GM18858 (cell line): Measurements from ENCODE around the gene SCYGR3.
A peak's percentile ranks its signal among the peaks of the same experiment; 100 is the strongest.

Source experiments
- ATAC-seq: cut with Tn5 transposase; IDR thresholded peaks from one replicate; pipeline ENCODE4 v1.9.1; 2021; ENCODE audit not compliant: unreplicated experiment

The SCYGR3 gene

DNA sequence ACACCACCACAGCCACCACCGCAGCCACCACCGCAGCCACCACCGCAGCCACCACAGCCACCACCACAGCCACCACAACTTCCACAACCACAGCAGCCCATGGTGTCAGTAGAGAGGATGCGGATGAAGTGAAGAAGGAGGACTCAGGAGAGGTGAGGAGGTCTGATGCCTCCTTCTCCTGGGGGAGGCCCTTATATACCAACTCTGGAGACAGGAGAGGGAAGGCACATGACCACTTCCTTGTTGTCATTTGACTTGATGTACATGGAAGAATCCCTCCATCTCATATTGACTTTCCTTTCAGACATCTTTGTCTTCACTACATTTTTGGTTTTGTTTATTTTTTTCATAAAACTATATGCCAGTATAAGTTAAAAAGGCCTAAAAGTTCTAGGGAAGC is at the start of gene SCYGR3:
Gene SCYGR3 (minus strand): TSS at position 101 of the 400 bp plus-strand sequence. CDS start 0 bp downstream, at position 101.
- ATAC-seq, result no peak

DNA sequence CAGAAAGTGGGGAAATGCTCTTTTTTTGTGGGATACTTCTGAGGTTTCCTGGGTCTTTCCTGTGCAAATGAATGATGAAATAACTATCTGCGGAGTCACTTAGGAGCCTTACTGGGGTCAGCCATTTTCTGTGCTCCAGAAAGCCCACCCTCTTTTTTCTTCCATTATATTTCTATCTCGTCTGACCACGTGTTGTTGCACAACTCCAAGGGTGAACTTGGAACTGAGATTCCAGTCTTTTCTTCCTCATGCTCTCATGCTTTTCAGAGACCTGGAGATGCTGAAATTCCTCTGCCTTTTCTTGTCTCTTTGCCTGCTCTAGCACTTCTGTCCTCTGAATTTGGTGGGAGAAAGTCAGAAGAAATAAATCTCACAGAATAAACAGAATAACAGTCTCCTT is 47.2 kb upstream of the SCYGR3 start:
- no peak for ATAC-seq

DNA sequence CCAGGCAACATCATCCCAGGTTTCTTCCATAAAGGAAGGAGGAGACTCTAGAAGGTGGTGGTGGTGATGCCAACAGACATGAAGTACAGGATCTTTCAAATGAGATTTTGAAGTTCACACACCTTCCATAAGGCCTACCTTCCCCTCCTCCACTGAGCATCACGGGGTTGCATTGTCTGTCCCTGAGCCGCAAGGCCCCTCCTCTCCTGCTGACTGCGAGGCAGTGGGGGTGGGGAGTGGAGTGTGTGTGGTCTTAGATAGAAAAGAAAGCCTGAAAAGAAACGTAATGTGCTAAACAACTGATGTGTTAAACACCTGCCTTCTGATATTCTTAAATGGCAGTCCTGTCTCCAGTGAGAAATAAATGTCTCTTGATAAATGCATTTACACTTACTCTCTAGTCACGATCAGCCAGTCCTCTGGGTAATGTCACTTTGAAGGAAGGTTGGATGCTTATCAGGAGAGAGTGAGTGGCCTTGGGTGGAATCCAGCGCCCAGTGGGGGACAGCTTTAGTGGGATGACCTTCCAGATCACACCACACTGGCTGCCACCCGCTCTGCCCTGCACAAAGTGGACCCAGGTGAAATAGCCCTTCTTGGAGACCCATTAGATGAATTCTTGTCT is 46.5 kb upstream of the SCYGR3 start:
- no peak for ATAC-seq

DNA sequence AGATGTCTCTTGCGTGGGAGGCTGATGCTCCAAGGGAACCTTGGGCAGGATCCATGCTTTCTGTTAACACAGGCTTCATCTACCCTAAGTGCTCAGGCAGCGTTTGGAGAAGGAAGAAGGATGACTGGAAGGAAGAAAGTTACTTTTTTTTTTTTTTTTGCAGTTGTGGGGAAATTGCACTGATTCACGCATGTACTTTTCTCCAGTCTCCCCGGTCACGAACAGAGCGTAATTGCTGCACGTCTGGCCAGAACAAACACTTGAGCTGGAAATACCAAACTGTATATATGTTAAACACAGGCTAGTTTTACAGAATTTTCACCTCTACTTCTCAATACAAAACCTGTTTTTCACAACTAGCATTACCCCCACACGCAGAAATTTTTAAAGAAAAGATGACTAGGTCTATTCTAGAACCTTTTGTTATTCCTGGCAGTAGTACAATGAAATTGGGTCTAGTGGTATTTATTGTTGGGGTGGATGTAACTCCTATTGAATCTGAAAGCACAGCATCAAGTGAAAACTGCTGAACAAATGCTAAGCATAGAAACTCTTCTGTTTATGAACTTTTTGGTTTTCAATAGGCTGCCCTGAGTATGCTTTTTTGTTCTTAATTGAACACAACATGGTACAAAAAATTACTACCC is 42.7 kb upstream of the SCYGR3 start:
- ATAC-seq, result no peak

DNA sequence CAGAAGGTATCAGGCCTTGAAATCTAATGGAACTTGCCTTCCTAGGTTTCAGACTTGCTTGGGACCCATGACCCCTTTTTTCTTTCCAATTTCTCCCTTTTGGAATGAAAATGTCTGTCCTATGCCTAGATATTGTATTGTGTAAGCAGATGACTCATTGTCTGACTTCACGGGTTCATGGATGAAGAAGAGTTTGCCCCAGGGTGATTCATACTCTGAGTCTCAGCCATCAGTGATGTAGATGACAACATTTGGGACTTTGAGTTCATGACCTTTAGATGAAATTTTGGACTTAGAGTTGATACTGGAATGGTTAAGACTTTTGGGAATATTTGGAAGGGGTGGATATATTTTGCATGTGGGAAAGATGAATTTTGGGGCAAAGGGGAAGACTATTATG is 40.8 kb upstream of the SCYGR3 start:
- ATAC-seq, result no peak

DNA sequence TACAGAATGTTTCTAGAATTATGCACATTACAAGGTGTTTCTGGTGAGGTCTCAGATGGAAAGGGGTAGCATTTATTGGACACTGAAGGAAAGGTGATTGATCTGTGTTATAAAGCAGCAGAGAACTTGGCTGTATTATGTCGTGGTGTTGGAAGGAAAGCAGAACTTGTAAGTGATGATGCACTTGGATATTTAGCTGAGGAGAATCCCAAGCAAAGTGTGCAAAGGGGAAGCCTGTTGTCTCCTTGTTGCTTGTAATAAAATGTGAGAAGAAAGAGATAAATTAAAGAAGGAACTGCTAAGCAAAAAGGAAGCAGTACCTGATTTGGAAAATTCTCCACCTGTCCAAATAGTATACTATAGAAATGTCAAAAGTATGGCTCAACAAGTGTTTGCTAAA is 39.8 kb upstream of the SCYGR3 start:
- ATAC-seq, result no peak

DNA sequence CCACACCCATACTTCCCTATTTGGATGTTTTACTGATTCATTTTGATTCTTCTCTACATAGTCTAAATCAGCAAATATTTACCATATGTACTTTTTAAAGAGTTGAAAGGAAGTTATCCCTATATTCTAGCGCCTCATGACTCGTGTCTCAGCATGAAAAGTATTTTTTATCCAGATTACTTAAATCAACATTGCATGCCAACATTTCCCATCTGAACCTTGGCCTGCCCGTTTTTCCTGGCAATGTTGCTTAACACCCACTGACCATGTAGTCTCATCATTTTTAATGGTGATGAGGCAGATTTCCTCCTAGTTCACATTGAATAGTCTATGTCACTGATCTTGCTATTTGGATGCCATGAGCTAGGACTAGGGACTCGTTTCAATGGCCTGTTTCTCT is 38.8 kb upstream of the SCYGR3 start:
- no peak for ATAC-seq

DNA sequence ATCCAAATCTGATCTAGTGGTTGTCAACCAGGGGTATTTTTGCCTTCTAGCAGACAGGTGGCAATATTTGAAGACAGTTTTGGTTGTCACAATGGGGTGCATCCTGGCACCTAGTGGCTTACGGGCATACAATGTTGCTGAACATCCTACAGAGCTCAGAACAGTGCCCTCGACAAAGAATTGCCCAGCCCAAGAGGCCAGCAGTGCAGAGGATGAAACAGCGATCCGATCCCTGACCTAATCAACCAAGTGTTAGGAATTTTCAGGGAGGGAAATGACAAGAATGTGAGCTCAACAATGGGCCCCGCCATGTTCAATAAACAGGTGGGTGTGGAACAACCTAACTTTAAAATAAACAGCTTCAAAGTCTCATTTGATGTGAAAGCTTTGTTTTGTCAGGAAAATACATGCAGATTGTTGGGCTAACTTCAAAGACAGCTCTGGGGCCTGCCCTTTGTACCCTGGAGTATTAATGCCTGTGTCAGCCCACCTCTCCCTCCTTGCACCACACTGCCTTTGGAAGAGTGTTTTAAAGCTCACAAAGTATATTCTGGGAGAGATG is 29.4 kb upstream of the SCYGR3 start:
- ATAC-seq, result no peak

- no peak for ATAC-seq
These were observed 28.0 kb upstream of the SCYGR3 start for GRCh38 chr2:227642656-227643055.

DNA sequence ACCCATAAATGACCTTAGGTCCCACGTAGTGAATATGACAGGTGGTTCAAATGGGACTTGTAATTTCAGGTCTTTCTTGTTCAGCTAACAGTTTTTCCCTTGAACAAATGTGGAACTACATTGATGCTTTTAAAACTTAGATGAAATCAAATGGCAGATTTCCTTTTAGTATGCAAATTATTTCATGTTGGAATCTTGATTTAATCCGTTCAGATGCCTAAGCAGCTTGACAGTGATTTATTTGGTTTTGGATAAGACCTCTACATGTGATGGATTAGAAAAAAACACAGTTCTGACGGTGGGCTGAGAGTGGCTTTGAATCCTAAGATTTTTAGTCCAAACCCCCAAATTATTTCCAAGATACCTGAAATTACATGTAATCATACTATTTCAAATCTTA is 19.6 kb upstream of the SCYGR3 start:
- no peak for ATAC-seq

- ATAC-seq, result no peak
These were observed 18.2 kb upstream of the SCYGR3 start for GRCh38 chr2:227632827-227633226.

DNA sequence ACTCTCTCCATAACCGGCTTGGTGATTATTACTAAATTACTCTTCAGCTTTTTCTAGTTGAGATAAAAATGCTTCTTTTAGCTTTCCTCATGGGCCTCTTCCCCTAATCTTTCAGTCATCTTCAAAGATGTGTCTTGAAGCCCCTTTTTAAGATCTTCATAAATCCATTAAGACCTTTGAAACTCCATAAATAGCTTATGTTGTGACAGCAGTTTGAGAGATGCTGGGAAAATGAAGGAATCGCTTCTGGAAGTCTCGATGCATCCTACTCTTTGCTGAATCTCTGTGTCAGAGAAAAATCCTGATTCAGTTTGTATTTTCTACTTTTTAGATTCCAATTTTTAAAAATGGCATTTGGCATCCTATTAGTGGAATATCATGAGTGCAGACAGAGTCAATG is 15.7 kb upstream of the SCYGR3 start:
- no peak for ATAC-seq

DNA sequence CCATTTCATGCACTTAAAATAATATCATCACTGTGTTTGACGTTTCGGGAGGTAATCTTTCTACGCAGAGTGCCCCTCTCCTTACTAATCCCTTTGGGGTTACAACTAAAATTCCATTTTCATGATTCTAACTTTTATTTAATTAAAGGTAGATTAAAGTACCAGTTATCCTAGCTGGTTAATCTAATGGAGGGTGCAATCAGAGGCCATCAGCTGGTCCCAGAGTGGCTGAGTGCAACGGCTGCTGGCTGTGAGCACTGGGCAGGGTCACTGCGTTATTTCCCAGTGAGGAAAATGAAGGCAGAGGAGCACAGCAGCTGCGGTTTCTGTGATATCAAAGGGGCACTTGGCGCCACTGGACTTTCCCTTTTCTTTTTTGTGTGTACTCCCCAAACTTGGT is 14.8 kb upstream of the SCYGR3 start:
- ATAC-seq, result no peak

DNA sequence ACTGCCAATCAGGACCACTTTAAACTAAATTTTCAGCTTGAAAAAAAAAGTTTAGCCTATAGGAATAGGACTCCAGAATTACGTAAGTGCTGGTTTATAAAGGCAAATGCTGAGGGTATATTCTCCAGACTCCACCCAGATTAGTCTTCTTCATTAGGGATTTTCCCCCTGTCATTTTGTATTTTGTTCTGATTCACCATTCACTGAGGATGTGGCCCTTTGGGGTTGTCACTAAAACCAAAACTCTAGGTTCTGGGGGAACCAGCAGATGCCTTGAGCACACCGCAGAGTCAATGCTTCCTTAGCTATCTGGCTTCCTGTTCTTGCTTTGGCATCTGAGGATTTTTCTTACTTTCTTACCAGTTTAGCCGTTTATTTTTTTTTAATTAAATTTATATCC is 13.1 kb upstream of the SCYGR3 start:
- peak; percentile 99 for ATAC-seq

DNA sequence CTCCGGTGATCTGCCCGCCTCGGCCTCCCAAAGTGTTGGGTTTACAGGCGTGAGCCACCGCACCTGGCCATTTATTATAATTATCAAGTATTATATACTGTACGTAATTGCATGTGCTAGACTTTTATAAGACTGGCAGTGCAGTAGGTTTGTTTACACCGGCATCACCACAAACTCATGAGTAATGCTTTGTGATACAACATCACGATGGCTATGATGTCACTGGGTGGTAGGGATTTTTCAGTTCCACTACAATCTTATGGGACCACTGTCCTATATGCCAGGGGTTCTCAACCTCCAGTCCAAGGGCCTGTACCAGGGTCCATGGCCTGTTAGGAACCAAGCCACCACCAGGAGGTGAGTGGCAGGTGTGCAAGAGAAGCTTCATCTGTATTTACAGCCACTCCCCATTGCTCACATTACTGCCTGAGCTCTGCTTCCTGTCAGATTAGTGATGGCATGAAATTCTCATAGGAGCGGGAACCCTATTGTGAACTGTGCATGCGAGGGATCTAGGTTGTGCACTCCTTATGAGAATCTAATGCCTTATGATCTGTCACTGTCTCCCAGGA is 12.0 kb upstream of the SCYGR3 start:
- no peak for ATAC-seq

- no peak for ATAC-seq
These were observed 10.8 kb upstream of the SCYGR3 start for GRCh38 chr2:227625420-227625819.

- ATAC-seq, result no peak
These were observed 8.6 kb upstream of the SCYGR3 start for GRCh38 chr2:227623226-227623625.

DNA sequence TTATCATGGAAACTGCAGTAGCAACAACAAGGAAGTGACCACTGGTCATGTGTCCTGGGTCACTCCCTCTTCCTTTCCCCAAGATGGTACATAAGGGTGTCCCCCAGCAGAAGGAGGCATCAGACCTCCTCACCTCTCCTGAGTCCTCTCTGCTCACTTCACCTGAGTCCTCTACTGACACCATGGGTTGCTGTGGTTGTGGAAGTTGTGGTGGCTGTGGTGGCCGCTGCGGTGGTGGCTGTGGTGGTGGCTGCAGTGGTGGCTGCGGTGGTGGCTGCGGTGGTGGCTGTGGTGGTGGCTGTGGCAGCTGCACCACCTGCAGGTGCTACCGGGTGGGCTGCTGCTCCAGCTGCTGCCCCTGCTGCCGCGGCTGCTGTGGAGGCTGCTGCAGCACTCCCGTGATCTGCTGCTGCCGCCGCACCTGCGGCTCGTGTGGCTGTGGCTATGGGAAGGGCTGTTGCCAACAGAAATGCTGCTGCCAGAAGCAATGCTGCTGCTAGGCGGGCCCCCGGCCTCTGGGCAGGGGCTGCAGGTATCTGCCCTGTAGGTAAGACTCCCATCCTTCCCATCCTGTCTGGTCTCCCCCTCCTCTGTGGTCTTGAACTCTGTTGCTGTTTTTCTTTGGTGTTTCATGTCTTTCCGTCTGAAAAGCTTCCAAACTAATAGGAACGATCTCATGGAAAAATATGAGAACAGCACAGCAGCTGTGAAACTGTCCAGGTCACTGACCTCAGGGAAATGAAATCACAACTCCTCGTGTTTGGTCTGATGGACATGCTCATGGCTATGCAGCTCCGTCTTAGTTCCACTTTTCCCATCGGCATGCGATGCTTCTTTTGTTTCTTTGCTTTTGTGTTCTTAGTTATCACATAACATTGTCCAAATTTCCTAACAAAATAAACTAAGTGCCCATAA is 2.9 kb upstream of the SCYGR3 start, which contains the start of gene SCYGR4:
Gene SCYGR4 (plus strand): TSS at position 183 of the 915 bp plus-strand sequence. CDS start 0 bp downstream, at position 183.
- ATAC-seq, result no peak

GRCh38 chr2:227616631-227617030 is 2.0 kb upstream of the SCYGR3 start:
- no peak for ATAC-seq

DNA sequence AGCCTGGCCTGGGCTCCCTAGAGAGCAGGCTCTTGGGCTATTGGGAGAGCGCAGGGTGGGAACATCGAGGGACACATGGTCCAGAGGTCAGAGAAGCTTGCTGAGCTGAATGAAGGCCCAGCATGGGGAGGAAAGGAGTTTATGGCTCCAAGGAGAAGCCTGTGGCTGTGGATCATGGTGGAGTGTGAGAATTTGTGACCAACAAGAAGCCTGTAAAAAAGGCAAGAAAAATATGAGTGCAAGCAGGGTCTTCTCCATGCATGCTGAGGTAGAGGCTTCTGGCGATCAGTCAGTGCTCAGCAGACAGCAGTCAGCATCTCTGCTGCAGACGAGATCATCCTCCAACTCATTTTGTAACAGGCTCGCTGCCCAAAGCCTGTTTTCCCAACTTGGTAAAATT is 1.3 kb upstream of the SCYGR3 start:
- ATAC-seq, result no peak

GRCh38 chr2:227615181-227615580 is 541 bp upstream of the SCYGR3 start:
- no peak for ATAC-seq
